ENCODE measurements around the gene ZNF768.

ZNF768 gene

GRCh38 chr16:30526137-30526822 lies at the start of gene ZNF768:
Gene ZNF768 (minus strand): TSS chr16:30526566. CDS start chr16:30526413, 153 bp downstream.
- peak in 1 of 3 donors; percentile 31 for DNase-seq (ENCODE audit: low read depth in 3 of 3)

GRCh38 chr16:30574678-30575077 lies 48.3 kb upstream of the ZNF768 start:
- no peak for DNase-seq (ENCODE audit: low read depth in 3 of 3)

- DNase-seq (ENCODE audit: low read depth in 3 of 3) = peak; percentile 86 to 89 (median 88)
Measured at GRCh38 chr16:30571445-30572322, 45.3 kb upstream of the ZNF768 start, which contains the start of gene ZNF688. Gene ZNF688 (minus strand): TSS chr16:30571714. CDS start chr16:30571629, 85 bp downstream.

- no peak for DNase-seq (ENCODE audit: low read depth in 3 of 3)
Measured at GRCh38 chr16:30570636-30571444, 44.5 kb upstream of the ZNF768 start.

- no peak for DNase-seq (ENCODE audit: low read depth in 3 of 3)
Measured at GRCh38 chr16:30569746-30570635, 43.6 kb upstream of the ZNF768 start.

DNA sequence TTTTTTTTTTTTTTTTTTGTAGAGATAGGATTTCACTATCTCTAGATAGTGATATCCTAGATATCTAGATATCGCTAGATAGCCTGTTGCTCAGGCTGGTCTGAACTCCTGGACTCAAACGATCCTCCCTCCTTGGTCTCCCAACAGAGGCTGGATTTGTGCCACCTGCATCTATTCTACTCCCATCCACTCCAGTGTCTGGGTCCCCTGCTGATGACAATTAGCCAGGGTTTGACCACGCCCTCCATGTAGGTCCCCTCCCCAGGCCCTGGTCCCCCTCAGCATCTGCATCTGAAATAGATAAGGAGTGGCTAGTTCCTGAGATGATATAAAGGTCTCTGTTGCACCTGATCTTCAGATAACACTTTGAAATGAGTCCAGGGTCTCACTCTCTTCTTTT lies 42.9 kb upstream of the ZNF768 start:
- no peak for DNase-seq (ENCODE audit: low read depth in 3 of 3)

DNA sequence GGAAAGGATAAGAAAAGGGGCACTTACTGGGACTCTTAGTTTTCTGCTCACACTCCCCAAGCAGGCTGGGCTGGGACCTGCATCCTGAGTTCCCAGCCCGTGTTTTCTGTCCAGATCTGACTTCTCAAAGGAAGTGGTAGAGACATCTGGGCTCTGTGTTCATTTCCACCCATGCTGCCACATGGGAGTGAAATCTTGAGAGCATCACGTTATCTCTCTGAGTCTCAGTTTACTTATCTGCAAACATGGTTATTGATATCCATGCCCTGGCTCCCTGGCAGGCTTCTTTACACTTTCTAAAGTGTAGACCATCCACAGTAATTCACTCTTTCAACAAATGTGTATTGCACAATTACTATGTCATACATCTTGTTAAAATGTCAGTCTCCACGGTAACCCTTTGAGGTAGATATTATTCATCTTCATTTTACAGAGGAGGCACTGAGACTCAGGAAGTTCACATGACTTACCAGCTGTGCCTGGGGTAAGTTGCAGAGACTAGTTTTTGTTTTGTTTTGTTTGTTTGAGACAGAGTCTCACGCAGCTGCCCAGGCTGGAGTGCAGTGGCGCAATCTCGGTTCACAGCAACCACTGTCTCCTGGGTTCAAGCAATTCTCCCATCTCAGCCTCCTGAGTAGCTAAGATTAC lies 41.7 kb upstream of the ZNF768 start:
- DNase-seq (ENCODE audit: low read depth in 3 of 3) = no peak

DNA sequence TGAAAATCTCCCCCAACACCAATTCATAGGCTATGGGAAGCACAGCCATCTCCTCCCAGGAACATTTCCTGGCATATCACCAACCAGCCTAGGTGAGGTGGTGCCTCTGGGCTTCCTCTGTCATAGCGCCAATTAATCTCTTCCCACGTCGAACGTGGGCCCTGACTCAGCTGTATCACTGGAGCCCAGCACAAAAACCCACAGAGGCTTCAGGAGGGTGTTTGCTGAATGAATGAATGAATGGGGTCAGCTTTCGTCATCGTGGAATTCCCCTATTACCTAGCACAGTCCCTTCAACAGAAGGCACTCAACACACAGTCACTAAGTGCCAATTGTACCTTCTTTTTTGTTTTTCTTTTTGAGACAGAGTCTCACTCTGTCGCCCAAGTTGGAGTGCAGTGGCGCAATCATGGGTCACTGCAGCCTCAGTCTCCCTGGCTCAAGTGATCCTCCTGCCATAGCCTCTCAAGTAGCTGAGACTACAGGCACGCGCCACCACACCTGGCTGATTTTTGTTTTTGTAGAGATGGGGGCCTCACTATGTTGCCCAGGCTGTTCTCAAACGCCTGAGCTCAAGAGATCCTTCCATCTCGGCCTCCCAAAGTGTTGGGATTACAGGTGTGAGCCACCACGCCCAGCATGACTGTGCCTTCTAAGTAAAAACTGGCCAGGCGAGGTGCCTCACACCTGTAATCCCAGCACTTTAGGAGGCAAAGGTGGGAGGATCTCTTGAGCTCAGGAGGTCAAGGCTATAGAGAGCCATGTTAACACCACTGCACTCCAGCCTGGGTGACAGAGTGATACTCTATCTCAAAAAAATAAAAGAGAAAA lies 41.0 kb upstream of the ZNF768 start:
- peak in 2 of 3 donors; percentile 61 to 64 for DNase-seq (ENCODE audit: low read depth in 3 of 3)

DNA sequence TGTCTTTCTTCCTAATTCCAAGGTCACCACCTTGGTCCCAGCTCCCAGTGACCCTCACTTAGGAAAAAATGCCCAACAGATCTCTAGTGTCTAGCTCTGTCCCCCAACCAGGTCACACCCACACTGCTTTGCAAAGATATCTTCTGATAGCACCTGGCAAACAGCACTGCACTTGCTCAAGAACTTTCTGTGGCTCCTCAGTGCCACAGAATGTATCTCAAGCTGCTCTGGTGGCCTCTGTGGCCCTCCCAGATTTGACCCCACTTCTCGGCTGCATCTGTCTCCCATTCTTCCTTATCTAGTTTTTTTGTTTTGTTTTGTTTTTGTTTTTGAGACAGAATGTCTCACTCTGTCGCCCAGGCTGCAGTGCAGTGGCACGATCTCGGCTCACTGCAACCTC lies 40.2 kb upstream of the ZNF768 start:
- no peak for DNase-seq (ENCODE audit: low read depth in 3 of 3)

- DNase-seq (ENCODE audit: low read depth in 3 of 3) = no peak
Measured at GRCh38 chr16:30565984-30566383, 39.6 kb upstream of the ZNF768 start.

GRCh38 chr16:30565526-30565925 lies 39.2 kb upstream of the ZNF768 start:
- no peak for DNase-seq (ENCODE audit: low read depth in 3 of 3)

DNA sequence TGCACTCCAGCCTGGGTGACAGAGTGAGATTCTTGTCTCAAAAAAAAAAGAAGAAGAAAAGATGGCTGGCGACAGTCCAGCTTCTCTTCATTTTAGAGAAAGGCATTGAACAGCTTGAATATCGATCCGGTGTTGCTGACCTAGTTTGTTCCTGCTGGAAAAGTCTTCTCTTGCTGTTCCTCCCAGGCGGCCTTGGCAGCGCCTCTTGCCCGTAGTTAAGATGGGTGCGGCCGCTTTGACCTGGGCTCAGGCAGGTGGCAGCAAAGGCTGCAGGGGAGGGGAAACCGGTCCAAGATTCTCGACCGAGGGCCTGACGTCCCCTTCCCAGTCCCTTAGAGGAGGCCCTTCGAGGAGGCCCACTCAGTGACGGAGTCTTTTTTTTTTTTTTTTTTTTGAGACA lies 35.7 kb upstream of the ZNF768 start:
- DNase-seq (ENCODE audit: low read depth in 3 of 3) = no peak

- no peak for DNase-seq (ENCODE audit: low read depth in 3 of 3)
Measured at GRCh38 chr16:30561089-30561816, 34.9 kb upstream of the ZNF768 start.

- no peak for DNase-seq (ENCODE audit: low read depth in 3 of 3)
Measured at GRCh38 chr16:30559690-30560089, 33.3 kb upstream of the ZNF768 start.

GRCh38 chr16:30558789-30559377 lies 32.5 kb upstream of the ZNF768 start:
- no peak for DNase-seq (ENCODE audit: low read depth in 3 of 3)

GRCh38 chr16:30557957-30558788 lies 31.8 kb upstream of the ZNF768 start, which contains the start of gene ZNF764:
Gene ZNF764 (minus strand): TSS chr16:30558374. CDS start chr16:30558182, 192 bp downstream.
- DNase-seq (ENCODE audit: low read depth in 3 of 3) = peak; percentile 93 to 97 (median 94)

DNA sequence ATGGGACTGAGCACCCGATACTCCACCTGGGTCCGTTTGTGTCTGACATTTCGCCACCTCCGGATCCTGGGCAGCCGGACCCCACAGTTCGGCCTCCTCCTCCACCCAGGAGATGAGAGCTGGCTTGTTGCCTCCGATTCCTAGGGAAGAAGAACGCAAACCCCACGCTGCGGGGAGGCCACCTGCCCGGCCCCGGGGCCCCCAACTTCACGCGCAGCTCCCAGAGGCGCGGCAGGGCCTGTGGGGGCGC lies 31.3 kb upstream of the ZNF768 start:
- DNase-seq (ENCODE audit: low read depth in 3 of 3) = no peak

DNA sequence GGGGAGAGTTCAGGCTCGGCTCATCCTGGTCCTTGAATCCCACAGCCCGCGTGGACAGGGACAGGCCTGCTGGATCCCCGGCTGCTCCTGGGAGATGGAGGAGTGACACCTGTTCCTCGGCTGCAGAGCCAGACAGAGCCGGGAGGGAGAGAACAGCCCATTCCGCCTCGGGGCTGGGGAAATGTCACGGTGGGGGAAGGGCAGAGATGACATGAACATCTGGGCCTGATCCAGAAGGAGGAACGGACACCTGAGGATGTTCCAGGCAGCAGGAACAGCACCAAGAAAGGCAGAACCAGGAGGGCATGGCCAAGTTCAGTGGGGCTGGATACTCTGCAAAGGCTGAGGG lies 29.7 kb upstream of the ZNF768 start:
- no peak for DNase-seq (ENCODE audit: low read depth in 3 of 3)
